CD4-positive, alpha-beta T cell (primary cell): ENCODE results near the gene KCNJ6. TPM values are rescaled to one million over a fixed set of nuclear protein-coding genes. Genes with fewer than 3 reads are reported as not detected.

Experiments used
- ATAC-seq: fragments of 200-7000 bp; cut with Tn5 transposase; one replicate; pipeline ENCODE4 v1.10.0; 2022; ENCODE audit warnings: mild to moderate bottlenecking; ENCODE audit not compliant: poor library complexity
- CTCF ChIA-PET: fragments of 350-600 bp; sonication (Branson Sonifier 250); formaldehyde crosslinking; loops from one replicate; lab custom pipeline; 2021; ENCODE audit warnings: antibody characterized with exemption, inconsistent platforms; lab: Charles Lee
- POLR2A ChIA-PET: fragments of 350-600 bp; sonication (Branson Sonifier 250); formaldehyde crosslinking; loops from one replicate; lab custom pipeline; 2021; ENCODE audit warnings: antibody characterized with exemption, inconsistent platforms; lab: Charles Lee
- DNase-seq, 14 experiments: peaks; one replicate each; pipeline ENCODE4 v3.0.0-alpha.2; 2013 to 2020; ENCODE audit warnings: mixed read lengths in 2 of 14
- H3K27ac ChIP-seq, 2 donors: one replicate each; pipeline versions ENCODE4 v1.5.1 to v1.7.0; 2013; ENCODE audit warnings: low read length in 2 of 2, low read depth in 1 of 2, mild to moderate bottlenecking in 1 of 2
- H3K27me3 ChIP-seq, 2 experiments: 1 replicate in 1 of 2; 2 replicates in 1 of 2; pipeline versions ENCODE4 v1.6.1 to v1.7.0; 2013; ENCODE audit warnings: low read length in 2 of 2, control low read depth in 1 of 2, mild to moderate bottlenecking in 1 of 2, moderate library complexity in 1 of 2; ENCODE audit not compliant: insufficient read depth in 2 of 2, control insufficient read depth in 1 of 2
- H3K36me3 ChIP-seq: one replicate; pipeline ENCODE4 v1.6.1; 2013; ENCODE audit warnings: low read length, control low read depth; ENCODE audit not compliant: insufficient read depth
- H3K4me1 ChIP-seq: one replicate; pipeline ENCODE4 v1.6.1; 2013; ENCODE audit warnings: low read length, control low read depth; ENCODE audit not compliant: insufficient read depth
- H3K4me3 ChIP-seq: one replicate; pipeline ENCODE4 v1.5.1; 2013; ENCODE audit warnings: mild to moderate bottlenecking, low read length, moderate library complexity
- H3K9me3 ChIP-seq, 2 experiments: 1 replicate in 1 of 2; 2 replicates in 1 of 2; pipeline versions ENCODE4 v1.6.1 to v1.7.0; 2013; ENCODE audit warnings: low read length in 2 of 2, mild to moderate bottlenecking in 2 of 2, control low read depth in 1 of 2, moderate library complexity in 1 of 2; ENCODE audit not compliant: control insufficient read depth in 1 of 2, insufficient read depth in 1 of 2
- H3K27ac Mint-ChIP-seq: one replicate; pipeline ENCODE4 v1.8.0; 2020; ENCODE audit warnings: mixed read lengths
- H3K27me3 Mint-ChIP-seq: one replicate; pipeline ENCODE4 v1.8.0; 2021; ENCODE audit warnings: mixed read lengths
- H3K36me3 Mint-ChIP-seq: one replicate; pipeline ENCODE4 v1.8.0; 2021; ENCODE audit warnings: low read depth, mixed read lengths
- H3K4me1 Mint-ChIP-seq: one replicate; pipeline ENCODE4 v1.8.0; 2021; ENCODE audit warnings: low read depth, mixed read lengths
- H3K4me3 Mint-ChIP-seq: one replicate; pipeline ENCODE4 v1.8.0; 2020; ENCODE audit warnings: mild to moderate bottlenecking, mixed read lengths
- H3K9me3 Mint-ChIP-seq: one replicate; pipeline ENCODE4 v1.8.0; 2020; ENCODE audit warnings: mixed read lengths
- intact Hi-C, 2 experiments: fragments of 100-400 bp; cut with DNase I in 1 of 2; cut with micrococcal nuclease in 1 of 2; formaldehyde crosslinking; loops; one replicate each; pipeline versions ENCODE4 v1.15.1 to v1.9.0; 2023 to 2025; cut with DNase I, micrococcal nuclease
- total RNA-seq, 174 experiments: library from RNA in 2 of 174; stranded (reverse) in 2 of 174; gene quantifications; one replicate each; pipeline ENCODE4 v1.2.3 and lab custom pipeline; 2021 to 2026
- TF ChIP-seq, protein P1 (sequence below): fragments of 200-600 bp; IDR thresholded peaks from one replicate; pipeline ENCODE4 v1.8.0; 2022; ENCODE audit warnings: antibody characterized with exemption, mild to moderate bottlenecking

KCNJ6 gene
- total RNA-seq, 2 experiments from 2014 or later: not detected

DNA sequence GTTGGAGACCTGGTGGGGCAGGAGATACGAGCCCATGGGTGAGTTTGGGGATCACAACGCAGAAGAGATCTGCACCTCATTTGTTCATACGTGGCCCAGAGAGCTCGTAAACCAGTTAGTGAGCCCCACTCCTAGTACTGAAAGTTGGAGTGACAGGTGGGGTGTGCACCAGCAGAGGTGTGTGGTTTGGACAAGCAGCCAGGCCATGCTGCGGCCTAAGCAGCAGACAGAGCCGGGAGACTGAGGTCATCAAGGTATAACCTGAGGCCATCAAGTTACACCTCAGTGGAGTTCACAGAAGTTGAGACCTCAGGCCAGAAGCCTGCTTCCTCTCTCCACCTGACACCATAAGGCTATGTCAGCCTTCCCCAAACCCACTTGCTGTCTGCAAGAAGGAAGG, 27.6 kb downstream of the KCNJ6 start:
- Mint-ChIP-seq H3K27me3 (peaks cover 15% of the 10 kb centered on the region), H3K4me3 (no peak overlapping the region), H3K4me1 (no peaks in the 10 kb centered on the region), H3K9me3 (no peaks in the 10 kb centered on the region), H3K36me3 (no peaks in the 10 kb centered on the region), H3K27ac (no peak overlapping the region)
- POLR2A ChIA-PET: no interaction called here
- Histone ChIP-seq H3K4me1 (no peaks in the 10 kb centered on the region), H3K36me3 (no peaks in the 10 kb centered on the region), H3K4me3 (no peak overlapping the region), H3K27me3 (no peaks in the 10 kb centered on the region), H3K9me3 (peaks cover 0 to 3% of the 10 kb centered on the region in 2 experiments), H3K27ac (no peak overlapping the region)
- CTCF ChIA-PET: no interaction called here
- ATAC-seq: no peak
- DNase-seq: no peak
- intact Hi-C loops: no loop called here
- TF ChIP-seq, protein P1, sequence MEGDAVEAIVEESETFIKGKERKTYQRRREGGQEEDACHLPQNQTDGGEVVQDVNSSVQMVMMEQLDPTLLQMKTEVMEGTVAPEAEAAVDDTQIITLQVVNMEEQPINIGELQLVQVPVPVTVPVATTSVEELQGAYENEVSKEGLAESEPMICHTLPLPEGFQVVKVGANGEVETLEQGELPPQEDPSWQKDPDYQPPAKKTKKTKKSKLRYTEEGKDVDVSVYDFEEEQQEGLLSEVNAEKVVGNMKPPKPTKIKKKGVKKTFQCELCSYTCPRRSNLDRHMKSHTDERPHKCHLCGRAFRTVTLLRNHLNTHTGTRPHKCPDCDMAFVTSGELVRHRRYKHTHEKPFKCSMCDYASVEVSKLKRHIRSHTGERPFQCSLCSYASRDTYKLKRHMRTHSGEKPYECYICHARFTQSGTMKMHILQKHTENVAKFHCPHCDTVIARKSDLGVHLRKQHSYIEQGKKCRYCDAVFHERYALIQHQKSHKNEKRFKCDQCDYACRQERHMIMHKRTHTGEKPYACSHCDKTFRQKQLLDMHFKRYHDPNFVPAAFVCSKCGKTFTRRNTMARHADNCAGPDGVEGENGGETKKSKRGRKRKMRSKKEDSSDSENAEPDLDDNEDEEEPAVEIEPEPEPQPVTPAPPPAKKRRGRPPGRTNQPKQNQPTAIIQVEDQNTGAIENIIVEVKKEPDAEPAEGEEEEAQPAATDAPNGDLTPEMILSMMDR: no peak

DNA sequence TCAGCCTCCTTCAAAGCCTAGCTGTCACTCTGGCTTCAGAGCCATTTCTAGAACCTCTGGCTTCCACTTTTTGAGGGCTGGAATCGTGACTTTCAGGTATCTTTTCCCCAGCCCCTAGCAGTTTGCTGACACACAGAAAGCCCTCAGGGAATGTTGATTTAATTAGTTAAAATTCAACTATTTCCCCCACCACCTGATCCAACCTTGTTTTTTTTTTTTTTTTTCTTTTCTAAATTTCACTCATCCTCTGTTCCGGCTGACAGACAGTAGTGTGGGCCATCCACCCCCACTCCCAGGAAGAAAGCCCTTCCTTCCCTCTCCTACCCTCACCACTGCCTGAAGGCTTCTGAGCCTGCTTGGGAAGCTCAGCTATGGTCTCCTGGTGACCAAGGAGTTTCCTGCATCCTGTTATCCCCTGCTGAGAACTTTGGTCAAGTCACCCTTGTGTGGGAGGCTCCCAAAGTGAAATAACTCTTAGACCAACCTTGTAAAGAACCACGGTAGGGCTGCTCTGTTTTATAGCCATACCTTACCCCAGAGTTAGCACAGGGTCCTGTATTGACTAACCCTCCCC, 29.4 kb downstream of the KCNJ6 start:
- no peak for DNase-seq
- no peak overlapping the region for H3K27ac Mint-ChIP-seq
- H3K9me3 ChIP-seq: peaks cover 0 to 3% of the 10 kb centered on the region in 2 experiments
- H3K4me1 ChIP-seq: no peaks in the 10 kb centered on the region
- no peak overlapping the region for H3K4me3 ChIP-seq
- H3K27me3 ChIP-seq: no peaks in the 10 kb centered on the region
- no peak for ATAC-seq
- intact Hi-C loops: no loop called here
- H3K9me3 Mint-ChIP-seq: no peaks in the 10 kb centered on the region
- no peaks in the 10 kb centered on the region for H3K36me3 Mint-ChIP-seq
- H3K4me1 Mint-ChIP-seq: no peaks in the 10 kb centered on the region
- H3K4me3 Mint-ChIP-seq: no peak overlapping the region
- TF ChIP-seq, protein P1: no peak
- ChIA-PET POLR2A (no interaction called here), CTCF (no interaction called here)
- no peaks in the 10 kb centered on the region for H3K36me3 ChIP-seq
- H3K27me3 Mint-ChIP-seq: peaks cover 14% of the 10 kb centered on the region
- no peak overlapping the region for H3K27ac ChIP-seq

DNA sequence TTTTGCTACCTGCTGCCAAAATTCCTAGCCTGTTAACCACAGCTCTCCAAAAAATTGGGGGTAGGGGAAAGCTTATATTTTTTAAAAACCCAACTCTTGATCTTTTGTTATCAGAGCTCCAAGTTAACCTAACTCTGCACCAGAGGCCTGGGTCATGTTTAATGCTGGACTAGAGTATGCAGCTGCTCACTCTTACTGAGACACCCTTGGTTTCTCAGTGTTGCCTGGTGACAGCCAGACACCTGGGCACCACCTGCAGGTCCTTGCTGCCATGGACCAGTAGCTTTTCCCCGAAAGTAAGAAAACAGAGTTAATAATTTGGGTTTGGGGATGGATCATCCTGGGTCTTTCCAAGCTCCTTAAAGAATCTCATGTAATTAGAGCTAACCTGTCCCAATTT, 30.1 kb downstream of the KCNJ6 start:
- ChIA-PET POLR2A (no interaction called here), CTCF (no interaction called here)
- DNase-seq (no peak), ATAC-seq (no peak)
- Histone ChIP-seq H3K9me3 (peaks cover 0 to 3% of the 10 kb centered on the region in 2 experiments), H3K4me3 (no peak overlapping the region), H3K4me1 (no peaks in the 10 kb centered on the region), H3K27ac (no peak overlapping the region), H3K27me3 (no peaks in the 10 kb centered on the region), H3K36me3 (no peaks in the 10 kb centered on the region)
- no peak overlapping the region for H3K27ac Mint-ChIP-seq
- no peaks in the 10 kb centered on the region for H3K36me3 Mint-ChIP-seq
- TF ChIP-seq, protein P1: no peak
- H3K4me1 Mint-ChIP-seq: no peaks in the 10 kb centered on the region
- no peak overlapping the region for H3K4me3 Mint-ChIP-seq
- no peaks in the 10 kb centered on the region for H3K9me3 Mint-ChIP-seq
- peaks cover 14% of the 10 kb centered on the region for H3K27me3 Mint-ChIP-seq
- intact Hi-C loops: no loop called here
